HFFc6 (cell line): ENCODE results near the gene CHCHD6. TPM values are rescaled to one million over a fixed set of nuclear protein-coding genes. Genes with fewer than 3 reads are reported as not detected.
A peak's percentile ranks its signal among the peaks of the same experiment; 100 is the strongest.

Experiments
- DNase-seq: peaks from one replicate; pipeline ENCODE4 v3.0.0-alpha.2; 2018
- H3K27ac Mint-ChIP-seq: 2 replicates; pipeline ENCODE4 v1.8.0; 2020; ENCODE audit warnings: mild to moderate bottlenecking, mixed read lengths
- H3K27me3 Mint-ChIP-seq: 2 replicates; pipeline ENCODE4 v1.8.0; 2021; ENCODE audit warnings: mild to moderate bottlenecking, moderate library complexity, mixed read lengths; ENCODE audit not compliant: insufficient read depth
- H3K36me3 Mint-ChIP-seq: 2 replicates; pipeline ENCODE4 v1.8.0; 2021; ENCODE audit warnings: low read depth, mixed read lengths
- H3K4me1 Mint-ChIP-seq: 2 replicates; pipeline ENCODE4 v1.8.0; 2020; ENCODE audit warnings: low read depth, mixed read lengths
- H3K4me3 Mint-ChIP-seq: 2 replicates; pipeline ENCODE4 v1.8.0; 2020; ENCODE audit warnings: mild to moderate bottlenecking, moderate library complexity, mixed read lengths
- H3K9me3 Mint-ChIP-seq: 2 replicates; pipeline ENCODE4 v1.8.0; 2020; ENCODE audit warnings: mild to moderate bottlenecking, mixed read lengths
- CTCF ChIP-seq: fragments of 200-600 bp; sonication (generic); IDR thresholded peaks from 2 replicates; pipeline ENCODE4 v1.5.0; 2021; ENCODE audit warnings: antibody characterized with exemption, mild to moderate bottlenecking
- total RNA-seq, 6 experiments: library from RNA; stranded (reverse); fragmentation: NEBNext Ultra II Directional; extraction: Animal tissue kit (Norgen Biotek cat#: 25700); gene quantifications; 2 replicates in 1 of 6; 3 replicates in 5 of 6; pipeline ENCODE4 v1.2.3, GENCODE V29; 2021

CHCHD6 gene
- total RNA-seq, 6 experiments from 2014 or later = 18.6 to 22.9 (median 19.9) TPM

GRCh38 chr3:126995254-126995780, 291.3 kb downstream of the CHCHD6 start:
- DNase-seq = no peak
- no peak for TF ChIP-seq CTCF
- Mint-ChIP-seq H3K27me3 (no peaks in the 10 kb centered on the region), H3K4me1 (no peaks in the 10 kb centered on the region), H3K4me3 (no peak overlapping the region), H3K36me3 (no peaks in the 10 kb centered on the region), H3K27ac (no peak overlapping the region), H3K9me3 (no peaks in the 10 kb centered on the region)

DNA sequence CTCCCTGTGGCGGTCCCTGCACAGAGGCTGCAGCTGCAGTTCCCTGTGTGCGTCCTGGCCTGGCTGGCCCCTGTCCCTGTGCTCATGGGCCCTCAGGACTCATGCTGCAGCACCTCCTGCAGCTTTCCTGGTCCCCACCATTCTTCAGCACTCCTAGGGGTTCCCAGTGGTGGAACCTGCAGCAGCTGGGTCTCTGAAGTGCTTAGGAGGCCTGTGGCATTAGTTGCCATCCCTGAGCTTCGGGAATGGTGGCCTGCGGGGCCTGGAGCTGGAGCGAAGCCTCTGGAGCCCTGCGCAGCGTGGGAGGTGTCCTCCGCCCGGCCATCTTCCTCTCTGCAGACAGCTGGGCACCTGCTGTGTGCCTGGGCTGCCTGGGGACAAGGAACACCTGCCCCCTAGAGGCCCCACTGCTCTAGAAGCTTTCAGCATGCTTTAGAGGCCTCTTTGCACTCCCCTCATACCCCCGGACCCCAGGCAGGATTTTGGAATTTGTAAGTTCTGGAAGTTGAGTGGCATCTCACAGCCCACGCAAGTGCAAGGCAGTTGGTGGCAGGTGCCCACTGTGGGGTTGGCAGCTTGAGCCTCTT, 292.0 kb downstream of the CHCHD6 start:
- Mint-ChIP-seq H3K4me1 (no peaks in the 10 kb centered on the region), H3K9me3 (no peaks in the 10 kb centered on the region), H3K4me3 (no peak overlapping the region), H3K27ac (no peak overlapping the region), H3K27me3 (no peaks in the 10 kb centered on the region), H3K36me3 (no peaks in the 10 kb centered on the region)
- DNase-seq = no peak
- peak; percentile 50; the same call in 1 of the 2 replicates for TF ChIP-seq CTCF

DNA sequence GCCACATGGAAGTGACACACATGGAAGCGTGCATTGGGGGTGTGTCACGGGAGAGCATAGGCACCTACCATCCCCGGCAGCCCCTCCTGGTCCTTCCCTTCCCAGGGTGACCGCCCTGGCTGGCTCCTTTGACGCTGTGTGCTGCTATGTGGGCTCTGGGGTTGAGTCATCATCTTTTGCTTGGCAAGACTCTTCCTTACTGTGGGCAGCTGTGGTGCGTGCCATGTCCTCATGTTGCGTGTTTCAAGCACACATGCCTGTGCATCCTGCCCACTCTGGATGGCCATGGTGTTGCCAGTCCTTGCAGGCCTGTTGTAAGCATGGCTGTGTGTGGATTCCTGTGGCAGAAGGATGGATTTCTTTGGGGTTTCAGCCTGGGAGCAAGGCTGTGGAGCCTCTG, 292.9 kb downstream of the CHCHD6 start:
- no peak for DNase-seq

DNA sequence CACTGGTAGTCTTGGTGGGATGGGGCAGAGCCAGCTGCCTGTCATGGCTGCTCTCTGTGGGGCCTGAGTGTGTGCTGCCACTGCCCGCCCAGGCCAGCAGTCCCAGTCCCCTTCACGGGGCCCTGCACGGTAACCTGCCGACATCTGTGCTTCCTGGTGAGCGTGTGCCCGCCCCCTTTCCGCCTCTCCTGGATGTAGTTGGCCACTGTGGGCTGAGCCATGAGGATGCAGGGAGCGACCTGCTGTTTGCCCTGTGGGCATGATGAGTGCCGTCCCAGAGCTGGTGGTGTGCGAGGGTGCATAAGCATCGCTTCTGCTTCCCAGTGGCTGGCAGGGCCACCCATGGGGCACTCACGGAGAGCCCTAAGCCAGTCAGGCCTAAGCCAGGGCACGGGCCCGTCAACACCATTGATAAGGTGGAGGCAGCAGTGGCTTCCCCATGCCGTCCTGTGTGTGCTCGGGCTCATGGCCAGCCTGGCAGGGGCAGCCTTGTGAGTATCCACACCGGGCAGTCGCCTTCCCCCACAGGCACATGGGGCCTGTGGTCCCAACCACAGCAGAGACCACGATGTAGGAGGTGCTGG, 293.5 kb downstream of the CHCHD6 start:
- H3K4me1 Mint-ChIP-seq = peaks cover 11% of the 10 kb centered on the region
- TF ChIP-seq CTCF = no peak
- H3K9me3 Mint-ChIP-seq = no peaks in the 10 kb centered on the region
- peak overlapping the region; percentile 39 for H3K27ac Mint-ChIP-seq
- no peaks in the 10 kb centered on the region; the same call in 1 of the 2 replicates for H3K27me3 Mint-ChIP-seq
- no peak for DNase-seq
- H3K36me3 Mint-ChIP-seq = no peaks in the 10 kb centered on the region
- no peak overlapping the region for H3K4me3 Mint-ChIP-seq

More for the DNA sequence above, 292.9 kb downstream of the CHCHD6 start:
- TF ChIP-seq CTCF = no peak
- Mint-ChIP-seq H3K4me3 (no peak overlapping the region), H3K4me1 (peaks cover 5% of the 10 kb centered on the region), H3K36me3 (no peaks in the 10 kb centered on the region), H3K27me3 (no peaks in the 10 kb centered on the region), H3K27ac (no peak overlapping the region), H3K9me3 (no peaks in the 10 kb centered on the region)

DNA sequence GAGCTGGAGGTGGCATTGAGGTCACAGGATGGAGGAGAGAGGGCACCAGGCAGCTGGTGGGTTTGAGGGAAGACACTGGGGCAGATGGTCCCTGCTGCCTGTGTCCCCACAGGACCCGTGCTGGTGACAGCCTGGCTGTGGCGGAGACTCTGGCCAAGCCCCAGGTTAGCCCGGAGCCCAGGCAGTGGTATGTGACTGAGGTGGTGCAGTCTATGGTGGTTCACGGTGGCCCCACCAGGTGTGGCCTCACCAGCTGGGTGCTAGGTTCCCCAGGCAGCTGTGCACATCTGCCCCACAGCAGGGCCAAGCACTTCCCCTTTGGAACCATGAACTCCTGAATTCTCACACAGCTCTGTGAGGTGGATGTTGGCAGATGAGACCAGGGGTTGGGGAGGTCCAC, 294.3 kb downstream of the CHCHD6 start:
- Mint-ChIP-seq H3K36me3 (no peaks in the 10 kb centered on the region), H3K9me3 (no peaks in the 10 kb centered on the region), H3K4me1 (peaks cover 19% of the 10 kb centered on the region), H3K4me3 (no peak overlapping the region), H3K27me3 (no peaks in the 10 kb centered on the region; the same call in 1 of the 2 replicates), H3K27ac (peak overlapping the region; percentile 39)
- no peak for TF ChIP-seq CTCF
- DNase-seq = no peak
